Activated CD8-positive, alpha-beta memory T cell treated with anti-CD3 and anti-CD28 coated beads, Interleukin-2, amount 50 U/mL, for 1 hour (primary cell): ENCODE data around the gene COQ2.
A peak's percentile ranks its signal among the peaks of the same experiment; 100 is the strongest.
"Not testable (repeated sequence)": the region's sequence is repeated elsewhere in the genome, so short reads cannot be mapped to it uniquely, and the experiment has no call there.

Experiments used
- DNase-seq: peaks from one replicate; pipeline ENCODE4 v3.0.0-alpha.2; 2020; ENCODE audit errors: extremely low read depth

COQ2 gene

DNA sequence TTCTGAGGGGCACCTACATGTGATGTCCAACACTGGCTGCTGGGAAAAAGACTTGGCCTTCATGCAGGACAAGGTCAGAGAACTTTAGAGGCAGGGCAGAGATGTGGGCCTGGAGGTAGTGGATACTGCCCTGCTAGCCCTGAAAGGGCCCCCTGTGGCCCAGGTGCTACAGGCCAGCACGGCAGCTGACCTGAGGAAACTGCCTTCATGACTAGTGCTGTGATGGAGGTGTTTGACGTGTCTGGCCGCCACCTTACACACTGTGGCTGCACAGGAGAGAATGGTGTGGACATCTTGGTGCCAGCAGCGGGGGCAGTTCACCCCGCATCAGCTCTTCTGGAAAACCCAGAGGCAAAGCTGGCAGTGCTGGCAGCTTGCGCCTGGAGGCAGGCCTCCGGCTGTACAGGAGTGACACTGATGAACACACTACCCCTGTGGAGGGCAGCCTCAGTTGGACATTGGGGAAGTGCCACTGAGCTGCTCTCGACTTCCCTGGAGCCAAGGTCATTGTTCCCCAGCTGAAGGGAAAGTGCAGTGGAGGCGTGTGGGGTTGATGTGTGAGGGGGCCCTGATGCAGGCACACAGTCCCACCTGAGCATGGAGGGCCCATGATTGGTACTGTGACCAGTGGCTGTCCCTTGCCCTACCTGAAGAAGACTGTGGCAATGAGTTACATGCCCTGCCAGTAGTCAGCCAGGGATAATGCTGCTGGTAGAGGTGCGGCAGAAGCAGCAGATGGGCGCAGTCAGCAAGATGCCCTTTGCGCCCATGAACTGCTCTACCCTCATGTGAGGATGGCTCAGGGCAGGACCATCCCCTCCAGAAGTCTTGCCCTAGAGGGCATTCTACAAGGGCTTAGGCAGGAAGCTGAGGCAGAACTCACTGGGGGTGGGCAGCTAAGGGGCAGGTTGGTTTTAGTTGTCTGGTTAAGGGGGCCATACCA, 36.9 kb downstream of the COQ2 start:
- DNase-seq, result no peak

DNA sequence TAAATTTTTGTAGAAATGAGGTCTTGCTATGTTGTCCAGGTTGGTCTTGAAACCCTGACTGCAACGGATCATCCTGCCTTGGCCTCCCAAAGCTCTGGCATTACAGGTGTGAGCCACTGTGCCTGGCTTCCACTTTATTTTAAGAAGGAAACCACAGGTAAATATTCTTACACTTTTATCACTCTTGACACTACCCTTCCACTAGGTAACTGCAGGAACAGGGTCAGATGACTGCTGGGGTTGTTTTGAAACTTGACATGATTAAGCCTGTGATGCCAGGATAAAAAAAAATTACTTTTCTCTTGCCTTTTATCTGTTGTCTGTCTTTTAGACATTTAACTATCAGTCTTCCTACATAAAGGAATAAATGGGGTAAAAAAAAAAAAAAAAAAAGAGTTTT, 43.5 kb downstream of the COQ2 start:
- DNase-seq, result no peak

DNA sequence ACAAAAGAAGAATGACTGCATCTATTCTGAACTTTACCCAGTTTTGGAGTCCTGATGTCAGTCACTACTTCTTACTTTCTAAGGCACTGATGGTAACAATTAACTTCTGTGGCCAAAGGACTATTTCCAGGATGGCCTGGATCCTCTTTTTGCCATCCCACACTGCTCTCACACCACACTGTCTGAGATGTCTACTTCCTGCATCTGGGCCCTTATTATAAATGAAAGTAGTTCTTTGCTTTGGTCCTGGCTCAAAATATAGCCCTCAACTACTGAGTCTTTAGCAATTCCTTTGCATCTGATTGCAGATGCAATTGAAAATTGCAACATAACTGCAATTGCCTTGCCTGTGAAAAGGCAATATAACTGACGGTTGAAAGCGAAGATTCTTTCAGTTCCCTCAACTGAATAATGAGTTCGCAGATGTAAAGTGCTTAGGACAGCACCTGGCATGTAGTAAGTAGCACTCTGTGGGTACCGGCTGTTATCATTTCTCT, 44.2 kb downstream of the COQ2 start:
- no peak for DNase-seq

DNA sequence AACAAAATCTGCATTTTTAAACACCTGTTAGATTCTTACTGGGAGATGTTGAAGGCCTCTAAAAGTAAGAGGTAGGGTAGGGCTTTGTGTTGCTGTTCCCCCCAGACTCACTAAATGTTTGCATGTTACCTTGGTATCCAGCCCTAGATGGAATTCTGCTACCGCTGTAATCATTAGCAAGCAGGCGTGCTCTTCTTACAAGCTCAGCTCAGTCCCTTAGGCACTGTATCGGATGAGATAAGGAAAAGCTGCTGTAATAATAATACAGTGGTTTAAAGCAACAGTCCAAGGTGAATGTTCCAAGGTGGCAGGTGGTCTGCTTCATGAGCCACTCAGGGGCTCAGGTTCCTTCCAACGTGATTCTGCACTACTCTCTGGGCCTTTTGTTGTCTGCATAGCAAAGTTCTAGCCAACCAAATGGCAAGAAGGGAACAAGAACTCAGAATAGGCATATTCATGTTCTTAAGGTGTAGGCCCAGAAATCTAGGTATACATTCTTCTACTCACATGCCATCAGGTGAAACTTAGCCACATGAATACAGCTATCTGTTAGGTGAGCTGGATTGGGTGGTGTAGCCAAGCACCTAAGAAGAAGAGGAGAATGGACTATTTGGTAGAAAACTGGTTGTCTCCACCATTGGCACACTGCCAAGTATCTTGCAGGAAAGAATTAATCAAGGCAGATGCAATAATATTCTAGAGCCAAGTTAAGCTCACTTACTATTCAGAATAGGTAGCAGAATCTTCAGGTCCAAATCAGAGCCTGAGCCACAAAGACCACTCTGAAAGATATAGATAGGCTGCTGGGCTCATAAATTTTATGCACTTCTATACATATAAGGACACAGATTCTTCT, 46.0 kb downstream of the COQ2 start:
- no peak for DNase-seq

DNA sequence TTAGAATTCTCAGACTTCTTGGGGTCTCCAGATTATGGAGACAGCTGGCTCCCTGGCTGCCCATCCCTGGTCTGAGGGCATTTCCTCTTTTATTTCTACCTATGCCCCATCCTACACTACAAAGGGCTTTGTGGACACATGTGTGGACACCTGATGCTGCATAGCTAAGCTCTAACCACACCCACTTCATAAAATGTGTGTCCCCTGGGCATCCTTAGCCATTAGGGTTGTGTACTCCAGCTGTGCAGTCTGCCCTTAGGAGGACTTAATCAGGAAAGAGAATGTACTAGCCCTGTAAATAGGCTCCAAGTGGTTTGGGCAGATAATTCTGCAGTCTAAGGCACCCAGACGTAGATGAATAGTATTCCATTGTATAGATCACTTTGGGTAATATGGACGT, 47.0 kb downstream of the COQ2 start:
- DNase-seq, result no peak

DNA sequence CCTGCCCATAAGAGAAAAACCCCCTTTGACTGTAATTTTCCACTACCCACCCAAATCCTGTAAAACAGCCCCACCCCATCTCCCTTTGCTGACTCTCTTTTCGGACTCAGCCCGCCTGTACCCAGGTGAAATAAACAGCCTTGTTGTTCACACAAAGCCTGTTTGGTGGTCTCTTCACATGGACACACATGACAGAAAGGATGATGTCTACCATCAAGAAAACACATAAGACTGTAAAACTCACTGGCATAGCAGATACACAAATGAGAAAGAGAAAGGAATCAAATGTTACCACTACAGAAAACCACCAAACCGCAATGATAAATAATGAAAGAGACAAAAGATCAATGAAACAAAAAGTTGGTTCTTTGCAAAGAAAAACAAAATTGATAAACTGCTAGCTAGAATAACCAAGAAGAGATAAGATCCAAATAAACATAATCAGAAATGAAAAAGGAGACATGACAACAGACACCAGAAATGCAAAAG, 48.9 kb downstream of the COQ2 start:
- not testable (repeated sequence) for DNase-seq

DNA sequence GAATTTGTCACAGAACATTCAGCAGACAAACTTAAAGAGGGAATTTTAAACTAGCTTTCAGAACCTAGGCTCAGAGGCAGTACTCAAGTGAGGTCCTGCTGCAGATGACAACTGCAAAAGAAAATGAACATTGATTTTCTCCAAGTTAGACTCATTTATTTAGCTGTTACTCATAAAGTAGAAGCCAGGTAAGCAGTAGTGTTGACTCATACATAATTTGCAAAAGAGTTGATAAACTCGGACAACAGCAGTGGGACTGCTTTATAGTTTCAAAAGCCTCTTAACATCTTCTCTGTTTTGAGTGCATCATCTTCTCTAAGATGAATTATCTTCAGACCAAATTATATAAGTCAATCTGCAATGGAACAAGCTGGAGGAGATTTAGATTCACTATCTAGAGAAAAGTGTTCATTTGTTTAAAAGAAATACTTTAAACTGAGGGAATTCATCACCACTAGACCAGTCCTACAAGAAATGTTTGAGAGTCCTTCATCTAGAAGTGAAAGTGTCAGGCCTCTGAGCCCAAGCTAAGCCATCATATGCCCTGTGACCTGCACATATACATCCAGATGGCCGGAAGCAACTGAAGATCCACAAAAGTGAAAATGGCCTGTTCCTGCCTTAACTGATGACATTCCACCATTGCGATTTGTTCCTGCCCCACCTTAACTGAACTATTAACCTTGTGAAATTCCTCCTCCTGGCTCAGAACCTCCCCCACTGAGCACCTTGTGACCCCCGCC, 49.5 kb downstream of the COQ2 start:
- DNase-seq, result no peak

DNA sequence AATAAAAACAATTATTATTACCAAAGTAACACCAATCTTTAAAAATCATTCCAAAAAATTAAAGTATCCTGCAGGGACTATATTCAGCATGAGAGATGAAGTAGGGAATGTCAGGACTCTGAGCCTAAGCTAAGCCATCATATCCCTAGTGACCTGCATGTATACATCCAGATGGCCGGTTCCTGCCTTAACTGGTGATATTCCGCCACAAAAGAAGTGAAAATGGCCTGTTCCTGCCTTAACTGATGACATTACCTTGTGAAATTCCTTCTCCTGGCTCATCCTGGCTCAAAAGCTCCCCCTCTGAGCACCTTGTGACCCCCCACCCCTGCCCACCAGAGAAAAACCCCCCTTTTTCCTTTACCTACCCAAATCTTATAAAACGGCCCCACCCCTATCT, 50.2 kb downstream of the COQ2 start:
- DNase-seq, result not testable (repeated sequence)

DNA sequence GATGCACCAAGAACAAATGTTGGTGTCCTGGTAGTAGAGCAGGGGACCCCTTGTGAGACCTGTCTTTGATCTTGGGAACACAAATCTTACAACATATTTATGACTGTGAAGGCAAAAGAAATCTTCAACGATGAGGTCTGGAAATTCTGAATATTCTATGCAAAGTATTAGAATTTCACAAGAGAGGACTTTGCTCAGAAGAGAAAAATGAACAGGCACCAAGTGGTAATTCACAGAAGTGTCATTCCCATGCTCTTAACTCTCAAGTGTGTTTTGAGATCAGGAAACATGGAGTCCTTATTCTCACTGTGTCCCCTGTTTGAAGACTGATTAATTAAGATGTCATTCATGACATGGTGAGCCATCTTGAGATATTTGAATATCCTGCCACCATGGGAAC, 52.5 kb downstream of the COQ2 start:
- no peak for DNase-seq

DNA sequence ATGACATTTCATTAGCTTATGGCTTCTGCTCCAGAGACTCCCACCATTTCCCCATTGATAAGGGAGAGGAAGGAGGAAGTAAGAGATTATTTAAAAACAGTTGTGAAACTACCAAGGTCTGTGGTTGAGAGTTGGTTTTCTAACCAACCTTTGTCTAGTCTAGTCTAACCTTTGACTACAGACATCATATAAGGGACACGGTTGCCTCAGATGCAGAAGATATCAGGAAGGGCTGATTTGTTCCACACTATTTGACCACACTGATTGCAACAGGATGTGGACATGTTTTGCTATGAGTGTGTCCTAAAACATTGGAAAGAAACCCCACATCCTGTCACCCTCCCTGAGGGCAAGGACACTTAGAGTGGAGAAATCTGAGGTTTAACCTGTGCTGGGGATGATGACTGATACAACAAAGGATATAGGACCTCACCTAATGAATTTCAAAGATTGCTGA, 53.0 kb downstream of the COQ2 start:
- DNase-seq, result no peak

DNA sequence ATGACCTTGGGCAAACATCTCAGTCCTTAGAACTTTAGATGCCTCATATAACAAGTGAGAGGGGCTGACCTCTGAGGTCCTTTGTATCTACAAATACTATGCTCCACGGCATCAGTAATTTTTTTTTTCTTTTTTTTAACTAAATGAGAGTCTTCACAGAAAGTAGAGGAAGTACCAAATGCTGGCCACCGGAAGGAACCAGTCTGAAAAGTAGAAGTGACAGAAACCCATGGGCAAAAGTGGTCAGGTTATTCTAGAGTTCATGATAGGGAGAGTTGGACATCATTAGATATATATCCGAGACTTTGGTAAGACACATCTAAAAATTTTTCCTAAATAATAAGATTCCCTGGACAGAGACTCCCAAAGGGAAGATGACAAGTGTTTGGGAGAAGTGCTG, 53.7 kb downstream of the COQ2 start:
- no peak for DNase-seq

DNA sequence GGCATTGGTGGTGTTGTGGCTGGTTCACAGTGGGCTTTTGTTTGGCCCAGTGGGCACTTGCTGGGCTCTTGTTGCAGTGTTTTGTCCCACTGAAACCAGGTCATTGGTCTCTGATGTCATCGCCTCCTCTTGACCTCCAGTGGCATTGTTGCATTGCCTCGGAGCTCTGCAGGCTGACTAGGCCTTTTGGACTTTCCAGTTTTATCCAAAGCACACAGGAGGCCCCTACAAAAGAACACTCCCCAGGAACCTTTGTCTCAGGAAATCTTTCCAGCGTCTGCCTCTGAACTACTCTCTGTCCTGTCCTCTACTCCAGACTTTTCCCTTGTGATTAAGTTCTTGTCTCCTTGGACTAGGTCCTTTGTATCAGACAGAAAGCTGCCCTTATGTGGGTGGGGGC, 54.8 kb downstream of the COQ2 start:
- DNase-seq, result no peak

DNA sequence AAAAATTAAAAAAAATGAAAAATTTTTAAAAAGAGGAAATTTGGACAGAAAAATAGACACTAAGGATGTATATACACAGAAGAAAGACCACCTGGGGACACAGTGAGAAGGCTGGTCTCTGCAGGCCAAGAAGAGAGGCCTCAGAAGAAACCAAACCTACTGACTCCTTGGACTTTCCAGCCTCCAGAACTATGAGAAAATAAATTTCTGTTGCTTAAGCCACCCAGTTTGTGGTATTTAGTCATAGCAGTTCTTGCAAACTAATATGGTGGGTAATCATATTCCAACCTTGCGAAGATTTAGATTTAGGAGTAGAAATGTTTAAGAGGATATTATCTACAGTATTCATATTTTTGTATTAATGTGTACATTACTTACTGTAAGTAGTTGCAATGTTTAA, 56.4 kb downstream of the COQ2 start:
- DNase-seq, result no peak

DNA sequence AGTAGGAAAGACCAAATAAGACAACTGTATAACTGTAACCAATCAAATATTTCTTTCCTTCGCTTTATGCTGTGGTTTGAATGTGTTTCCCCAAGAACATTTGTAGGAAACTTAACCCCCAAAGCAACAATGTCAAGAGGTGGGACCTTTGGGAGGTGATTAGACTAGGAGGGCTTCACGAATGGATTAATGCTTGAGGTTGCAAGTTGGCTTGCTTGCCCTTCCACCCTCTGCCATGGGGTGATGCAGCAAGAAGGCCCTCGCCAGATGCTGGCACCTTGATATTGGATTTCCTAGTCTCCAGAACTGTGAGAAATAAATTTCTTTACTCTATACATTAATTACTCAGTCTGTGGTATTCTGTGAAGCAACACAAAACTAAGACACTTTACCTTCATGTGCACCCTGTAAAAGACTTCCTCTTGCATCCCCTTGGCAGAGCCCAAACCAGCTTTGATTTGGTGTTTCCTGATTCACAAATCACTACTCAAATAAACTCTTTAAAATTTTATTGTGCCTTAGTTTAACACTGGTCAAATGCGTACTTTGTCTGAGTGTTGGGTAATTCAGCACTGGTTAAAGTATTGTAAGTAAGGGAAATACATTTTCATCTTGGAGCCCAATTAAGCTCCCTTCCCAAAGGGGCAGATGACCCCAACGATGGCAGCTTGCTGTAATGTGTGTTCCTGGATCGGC, 59.9 kb downstream of the COQ2 start:
- DNase-seq, result no peak

DNA sequence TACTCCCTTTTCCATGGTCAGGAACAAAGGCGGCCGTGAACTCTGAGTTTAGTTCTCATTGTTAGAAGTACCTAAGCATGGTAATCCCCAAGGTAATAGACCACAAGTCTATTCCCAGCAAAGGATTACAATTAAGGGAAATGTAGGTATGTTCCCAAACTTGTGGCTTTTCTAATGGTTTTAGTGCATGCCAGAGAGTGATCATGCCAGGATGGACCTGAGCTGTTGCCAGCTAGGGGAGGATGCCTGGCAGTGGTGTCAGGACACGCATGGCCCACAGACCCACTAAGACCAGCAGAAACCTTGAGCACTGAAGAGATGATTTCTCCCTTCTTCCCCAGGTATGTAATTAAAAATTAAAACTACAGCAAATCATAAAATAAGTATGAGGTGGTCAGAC, 60.8 kb downstream of the COQ2 start:
- no peak for DNase-seq

DNA sequence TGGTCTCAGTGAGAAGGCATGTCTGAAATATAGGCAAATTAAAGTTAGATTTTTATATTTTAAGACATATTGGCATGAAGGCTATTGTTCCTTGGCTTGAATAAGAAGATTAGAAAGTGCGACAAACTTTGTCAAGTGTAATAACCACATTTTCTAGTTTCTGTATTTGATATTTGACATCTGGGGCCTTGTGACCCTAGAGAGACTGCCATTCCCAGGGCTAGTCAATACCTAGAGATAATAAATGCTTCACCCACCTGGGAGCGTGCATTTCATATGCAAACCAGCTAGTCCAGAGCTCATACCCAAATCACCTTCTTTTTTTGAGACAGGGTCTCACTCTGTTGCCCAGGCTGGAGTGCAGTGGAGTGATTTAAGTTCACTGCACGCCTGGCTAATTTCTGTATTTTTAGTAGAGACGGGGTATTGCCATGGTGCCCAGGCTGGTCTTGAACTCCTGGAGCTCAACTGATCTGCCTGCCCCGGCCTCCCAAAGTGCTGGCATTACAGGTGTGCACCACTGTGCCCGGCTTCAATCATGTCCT, 62.6 kb downstream of the COQ2 start:
- DNase-seq, result no peak

DNA sequence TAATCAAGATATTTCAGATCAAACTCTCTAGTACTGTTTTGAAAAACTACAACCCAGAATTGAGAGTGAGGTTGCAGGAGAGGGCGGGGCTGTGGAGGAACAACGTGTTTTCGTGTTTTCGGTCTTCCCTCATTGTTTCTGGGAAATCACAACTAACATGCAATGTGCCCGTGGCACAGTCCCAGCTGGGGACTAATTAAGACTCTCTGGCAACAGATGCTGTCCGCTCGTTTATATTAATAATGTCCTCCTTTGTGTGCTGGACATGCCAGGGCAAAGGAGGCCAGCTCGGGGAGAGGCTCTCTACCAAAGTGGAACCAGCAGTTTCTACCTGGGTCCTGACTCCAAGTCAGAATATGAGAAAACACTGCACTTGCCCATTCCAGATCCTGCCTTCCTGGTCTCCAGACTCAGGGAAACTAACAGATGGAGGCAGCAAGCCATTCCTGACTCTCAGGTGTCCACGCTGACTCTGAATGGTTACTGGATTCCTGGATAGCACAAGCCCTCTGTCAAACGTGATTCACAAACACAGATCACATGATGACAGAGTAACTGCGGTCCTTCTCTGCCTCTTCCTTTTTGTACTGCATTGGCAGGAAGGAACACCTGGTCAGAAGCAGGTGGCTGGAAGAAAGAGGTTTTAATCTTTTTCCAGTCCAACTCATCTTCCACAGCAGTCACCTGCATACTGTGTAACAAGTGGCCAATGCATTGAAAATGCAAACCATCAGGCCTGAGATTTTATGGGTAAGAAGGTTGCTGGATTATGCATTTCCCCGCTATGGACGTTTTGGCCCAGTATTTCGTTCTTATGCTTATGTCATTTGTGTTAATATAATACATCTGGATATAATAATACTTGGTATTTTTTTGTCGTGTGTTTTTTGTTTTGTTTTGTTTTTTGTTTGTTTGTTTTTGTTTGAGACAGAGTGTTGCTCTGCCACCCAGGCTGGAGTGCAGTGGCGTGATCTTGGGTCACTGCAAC, 65.0 kb downstream of the COQ2 start:
- no peak for DNase-seq

DNA sequence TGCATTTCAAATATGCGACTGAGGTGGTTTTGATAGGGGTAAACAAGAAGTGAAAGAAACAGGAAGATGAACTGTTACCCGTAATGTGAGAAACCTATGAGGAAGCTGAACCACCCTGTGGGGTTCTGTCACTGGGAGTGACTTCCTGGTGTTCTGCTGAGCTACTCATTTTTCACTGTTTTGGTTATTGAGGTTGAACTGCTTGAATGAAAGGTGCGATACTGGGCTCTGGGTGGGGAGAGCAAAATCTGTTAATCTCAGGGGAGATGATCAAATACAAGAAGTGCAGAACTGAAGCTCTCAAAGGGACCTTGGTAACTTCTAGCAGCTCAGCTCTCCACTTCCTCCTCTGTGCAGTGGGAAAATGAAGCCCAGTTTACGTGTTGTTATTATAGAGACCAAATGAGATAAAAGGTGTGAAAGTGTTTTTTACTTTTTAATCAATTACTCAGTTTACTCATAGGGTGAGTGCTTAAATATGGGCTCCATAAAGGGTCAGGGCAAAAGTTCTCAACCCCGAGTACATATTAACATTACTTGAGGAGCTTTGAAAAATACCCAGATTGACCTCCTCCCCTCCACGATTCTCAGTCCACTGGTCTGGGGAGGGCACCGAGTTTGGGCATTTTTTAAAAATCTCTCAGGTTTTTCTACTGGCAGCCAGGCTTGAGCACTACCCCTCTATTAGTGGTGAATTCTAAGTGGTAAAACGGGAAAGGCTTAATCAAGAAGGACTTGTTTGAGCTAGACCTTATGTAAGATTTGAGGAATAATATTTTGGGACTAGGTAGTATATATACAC, 66.7 kb downstream of the COQ2 start:
- peak; percentile 28 for DNase-seq
